ELR (cell line): ENCODE data around the gene OR3A1.
"Not testable (repeated sequence)": the region's sequence is repeated elsewhere in the genome, so short reads cannot be mapped to it uniquely, and the experiment has no call there.

Experiments used
- DNase-seq: peaks from one replicate; pipeline ENCODE4 v3.0.0-alpha.2; 2015; ENCODE audit warnings: low read depth

OR3A1 gene

GRCh38 chr17:3298260-3298659 is at the start of gene OR3A1:
TSS of gene OR3A1 (minus strand) at chr17:3298360. CDS start at chr17:3292582, 5,778 bp downstream.
- no peak for DNase-seq

GRCh38 chr17:3342782-3343181 is 44.6 kb upstream of the OR3A1 start:
- not testable (repeated sequence) for DNase-seq

DNA sequence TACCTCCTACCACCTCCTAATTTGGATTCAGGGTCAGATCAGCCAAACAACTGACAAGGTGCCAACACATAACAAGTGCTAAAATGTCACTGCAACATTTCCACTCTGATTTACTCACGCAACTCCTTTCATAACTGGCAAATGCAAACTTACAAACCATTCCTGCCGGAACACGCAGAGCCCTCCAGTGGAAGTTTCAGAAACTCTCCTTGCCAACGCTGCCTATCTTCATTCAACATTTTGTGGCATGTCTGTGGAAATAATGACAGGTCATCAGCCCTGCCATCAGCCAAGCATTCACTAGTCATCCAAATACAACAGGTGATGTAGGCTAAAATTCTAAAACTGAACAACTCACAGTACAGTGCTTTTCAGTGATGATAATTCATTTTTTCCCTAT is 37.7 kb upstream of the OR3A1 start:
- peak; percentile 2 for DNase-seq

GRCh38 chr17:3318336-3318735 is 20.2 kb upstream of the OR3A1 start:
- DNase-seq, result no peak

DNA sequence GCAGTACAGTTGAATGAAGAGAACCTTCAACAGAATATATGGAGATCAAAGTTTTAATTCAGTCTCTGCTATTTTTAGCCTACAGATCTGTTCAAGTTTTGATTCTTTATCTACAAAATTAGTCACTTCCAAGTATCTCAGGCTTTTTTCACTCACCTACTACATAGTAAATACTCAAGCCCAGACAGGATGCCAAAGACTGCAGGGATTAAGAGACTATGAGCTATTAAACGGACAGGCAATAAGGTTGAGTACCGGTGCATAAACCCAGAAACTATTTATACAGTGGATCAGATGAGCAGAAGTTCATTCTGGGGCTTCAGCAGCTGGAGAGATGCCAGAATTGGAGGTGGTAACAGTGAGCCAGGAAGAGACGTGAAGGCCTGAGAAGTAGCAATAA is 18.7 kb upstream of the OR3A1 start:
- DNase-seq, result no peak

DNA sequence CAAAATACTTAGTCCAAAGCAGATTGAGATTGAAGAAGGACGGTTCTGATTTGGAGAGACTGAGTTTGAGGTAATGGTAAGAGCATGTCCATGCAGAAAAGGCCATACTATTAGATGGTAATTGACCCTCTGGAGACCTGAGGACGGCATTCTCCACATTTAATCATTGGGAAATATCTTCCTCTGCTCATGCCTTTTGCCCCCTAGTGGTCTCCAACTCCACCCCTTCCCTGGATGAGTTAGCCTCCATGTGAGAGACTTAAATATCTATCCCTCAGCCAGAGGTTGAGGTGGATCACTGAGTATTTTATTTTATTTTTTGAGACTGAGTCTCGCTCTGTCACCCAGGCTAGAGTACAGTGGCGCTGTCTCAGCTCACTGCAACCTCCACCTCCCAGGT is 10.4 kb upstream of the OR3A1 start:
- DNase-seq, result no peak

DNA sequence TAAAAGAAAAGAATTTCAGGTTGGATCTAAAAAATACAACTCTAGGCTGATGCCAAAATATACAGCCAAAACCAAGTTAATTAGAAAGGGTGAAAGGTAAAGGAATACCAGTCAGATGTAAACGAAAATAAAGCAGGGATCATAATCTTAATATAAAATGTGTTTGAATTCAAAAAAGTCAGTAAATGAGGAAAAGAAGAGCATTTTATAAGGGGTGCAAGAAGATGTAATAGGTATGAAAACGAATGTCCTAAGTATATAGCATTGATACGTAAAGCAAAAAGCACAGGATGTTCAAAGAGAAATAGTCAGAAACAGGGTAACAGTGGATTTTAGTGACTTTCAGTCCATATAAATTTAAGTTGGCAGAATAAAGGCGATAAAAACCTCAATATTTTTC is 2.5 kb downstream of the OR3A1 start:
- DNase-seq, result no peak

DNA sequence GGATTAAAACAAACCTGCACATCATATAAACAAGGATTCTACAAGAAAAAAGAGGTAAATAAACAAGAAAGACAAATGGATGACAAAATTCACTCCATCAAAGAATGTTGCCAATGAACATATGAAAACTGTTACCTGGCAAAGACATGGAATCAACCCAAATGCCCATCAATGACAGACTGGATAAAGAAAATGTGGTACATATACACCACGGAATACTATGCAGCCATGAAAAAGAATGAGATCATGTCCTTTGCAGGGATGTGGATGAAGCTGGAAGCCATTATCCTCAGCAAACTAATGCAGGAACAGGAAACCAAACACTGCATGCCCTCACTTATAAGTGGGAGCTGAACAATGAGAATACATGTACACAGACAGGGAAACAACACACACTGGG is 4.6 kb downstream of the OR3A1 start:
- DNase-seq, result not testable (repeated sequence)

GRCh38 chr17:3282901-3283300 is 15.3 kb downstream of the OR3A1 start:
- peak; percentile 1 for DNase-seq

- DNase-seq, result no peak
Observed at GRCh38 chr17:3276126-3276525, 22.0 kb downstream of the OR3A1 start.

GRCh38 chr17:3271072-3271848 is 26.9 kb downstream of the OR3A1 start:
- DNase-seq, result no peak

- DNase-seq, result no peak
Observed at GRCh38 chr17:3260600-3260999, 37.6 kb downstream of the OR3A1 start.

GRCh38 chr17:3260163-3260562 is 38.0 kb downstream of the OR3A1 start:
- no peak for DNase-seq

DNA sequence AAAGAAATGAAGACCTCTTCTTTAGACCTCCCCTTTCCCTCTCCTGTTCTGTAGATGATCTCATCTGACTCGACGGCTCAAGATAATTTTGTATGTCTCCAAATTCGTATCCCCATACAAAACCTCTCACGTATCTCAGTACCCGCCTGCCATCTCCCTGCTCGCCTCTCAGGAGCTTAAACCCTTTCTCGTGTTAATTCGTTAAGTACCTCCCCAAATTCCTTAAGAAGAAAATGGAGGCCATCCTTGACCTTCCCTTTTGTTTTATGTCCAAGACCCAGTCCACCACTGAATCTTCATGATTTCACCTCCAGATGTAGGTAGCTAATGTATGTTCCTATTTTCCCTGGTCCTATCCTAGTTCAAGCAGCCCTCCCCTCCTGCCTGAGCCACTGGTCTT is 41.6 kb downstream of the OR3A1 start:
- no peak for DNase-seq

DNA sequence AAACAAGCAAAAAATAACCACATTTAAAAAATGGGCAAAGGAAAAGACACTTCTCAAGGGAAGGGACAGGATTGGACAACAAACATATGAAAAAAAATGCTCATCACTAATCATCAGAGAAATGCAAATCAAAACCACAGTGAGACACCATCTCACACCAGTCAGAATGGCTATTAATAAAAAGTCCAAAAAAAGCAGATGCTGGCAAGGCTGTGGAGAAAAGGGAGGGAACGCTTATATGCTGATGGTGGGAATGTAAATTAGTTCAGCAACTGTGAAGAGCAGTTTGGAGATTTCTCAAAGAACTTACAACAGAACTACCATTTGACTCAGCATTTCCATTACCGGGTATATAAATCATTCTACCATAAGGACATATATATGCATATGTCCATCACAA is 49.1 kb downstream of the OR3A1 start:
- not testable (repeated sequence) for DNase-seq

- not testable (repeated sequence) for DNase-seq
Observed at GRCh38 chr17:3244841-3245240, 53.3 kb downstream of the OR3A1 start.

DNA sequence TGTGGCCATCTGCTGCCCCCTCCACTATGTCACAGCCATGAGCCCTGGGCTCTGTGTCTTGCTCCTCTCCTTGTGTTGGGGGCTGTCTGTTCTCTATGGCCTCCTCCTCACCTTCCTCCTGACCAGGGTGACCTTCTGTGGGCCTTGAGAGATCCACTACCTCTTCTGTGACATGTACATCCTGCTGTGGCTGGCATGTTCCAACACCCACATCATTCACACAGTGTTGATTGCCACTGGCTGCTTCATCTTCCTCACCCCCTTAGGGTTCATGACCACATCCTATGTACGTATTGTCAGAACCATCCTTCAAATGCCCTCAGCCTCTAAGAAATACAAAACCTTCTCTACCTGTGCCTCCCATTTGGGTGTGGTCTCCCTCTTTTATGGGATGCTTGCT is 57.1 kb downstream of the OR3A1 start:
- not testable (repeated sequence) for DNase-seq
